ENCODE data around the gene B3GNT4. TPM values are rescaled to one million over a fixed set of nuclear protein-coding genes. Genes with fewer than 3 reads are reported as not detected.

The B3GNT4 gene
- total and polyA plus RNA-seq, 11 donors, result 0.11 to 0.27 TPM; not detected in 9

- intact Hi-C loops (cut with DNase I), result loop anchor here in 4 of 10 donors (5.0 to 10.0 kb wide), 4 partner anchors 55 to 138 kb away; no protein-coding TSS in a partner anchor
- Histone ChIP-seq H3K4me3 (no peak overlapping the region), H3K36me3 (no peaks in the 10 kb centered on the region), H3K27ac (no peak overlapping the region), H3K9me3 (no peaks in the 10 kb centered on the region), H3K4me1 (no peaks in the 10 kb centered on the region), H3K27me3 (no peaks in the 10 kb centered on the region)
- DNase-seq (no peak), ATAC-seq (peak in 1 of 4 donors; percentile 31)
- no peak for TF ChIP-seq POLR2A (IDR thresholded peaks at IDR 0.05)
- TF ChIP-seq CTCF (IDR thresholded peaks at IDR 0.05), result no peak
- WGBS, 4 donors, result 82 to 90% (median 85%) methylated on average over 21 to 34 of the region's 34 CpGs
Measured at GRCh38 chr12:122189626-122190475, 13.7 kb upstream of the B3GNT4 start.

DNA sequence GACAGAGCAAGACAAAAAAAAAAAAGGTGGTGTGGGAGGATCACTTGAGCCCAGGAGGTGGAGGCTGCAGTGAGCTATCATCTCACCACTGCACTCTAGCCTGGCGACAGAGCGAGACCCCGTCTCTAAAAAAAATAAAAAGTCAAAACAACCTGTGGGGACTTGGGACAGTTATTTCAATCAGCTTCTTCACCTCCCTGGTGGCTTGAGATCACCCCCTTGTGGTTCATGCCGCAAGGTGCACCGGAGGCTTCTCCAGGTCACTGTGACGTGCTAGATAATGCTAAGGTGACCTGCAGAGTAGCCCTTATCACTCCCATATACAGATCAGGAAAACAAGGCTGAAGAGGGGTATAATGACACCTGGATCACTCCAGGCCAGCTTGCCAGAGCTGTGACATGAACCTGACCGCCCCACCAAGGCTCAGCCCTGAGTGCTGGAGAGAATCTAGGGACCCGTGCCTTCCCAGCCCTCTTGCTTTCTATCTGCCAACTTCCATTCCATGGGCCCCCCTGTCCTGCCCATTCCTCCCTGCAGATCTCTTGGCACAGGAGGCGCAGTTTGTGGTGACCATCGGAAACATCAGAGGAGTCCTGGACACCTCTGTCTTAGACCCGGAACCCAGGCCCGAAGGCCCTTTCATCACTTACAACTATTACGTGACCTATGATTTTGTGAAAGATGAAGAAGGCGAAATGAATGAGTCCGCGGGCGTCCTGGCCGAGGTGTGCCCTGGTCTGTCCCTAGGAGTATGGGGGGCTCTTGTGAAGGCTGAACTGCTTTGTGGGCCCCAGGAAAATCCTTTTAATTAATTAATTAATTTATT is 12.5 kb upstream of the B3GNT4 start:
- Histone ChIP-seq H3K9me3 (peaks cover 0 to 5% (median 0%) of the 10 kb centered on the region in 12 donors), H3K27me3 (no peaks in the 10 kb centered on the region), H3K4me1 (no peaks in the 10 kb centered on the region), H3K27ac (no peak overlapping the region), H3K36me3 (no peaks in the 10 kb centered on the region), H3K4me3 (no peak overlapping the region)
- WGBS, 4 donors, result 65 to 67% (median 66%) methylated on average over 18 of the region's 18 CpGs
- DNase-seq, result peak in 1 of 5 donors; percentile 49
- ATAC-seq, result peak; percentile 66 to 82 (median 72)
- intact Hi-C loops (cut with DNase I), result loop anchor here in 4 of 10 donors (5.0 to 10.0 kb wide), 4 partner anchors 56 to 139 kb away; no protein-coding TSS in a partner anchor
- TF ChIP-seq POLR2A (IDR thresholded peaks at IDR 0.05) (no peak), CTCF (IDR thresholded peaks at IDR 0.05) (peak; percentile 48 to 72 (median 60))

DNA sequence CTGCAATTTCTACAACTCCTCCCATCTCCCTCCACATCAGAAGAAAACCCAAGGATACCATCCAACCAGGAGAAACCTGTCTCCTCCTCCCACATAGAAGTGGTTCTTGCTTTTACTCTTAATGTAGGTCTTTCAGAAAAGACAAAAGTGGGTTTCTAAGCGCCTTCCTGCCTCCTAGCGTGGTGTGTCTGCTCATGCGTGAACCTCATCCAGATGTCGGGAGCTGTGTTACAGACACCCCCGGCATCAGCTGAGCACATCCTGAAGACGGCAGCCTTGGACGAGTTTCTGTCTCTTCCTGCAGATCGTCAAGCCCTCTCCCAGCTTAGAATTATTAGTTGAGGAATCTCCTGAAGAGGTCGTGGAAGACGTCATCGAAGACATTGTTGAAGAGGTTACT is 11.1 kb upstream of the B3GNT4 start:
- WGBS, 4 donors, result 74 to 89% (median 78%) methylated on average over 11 of the region's 11 CpGs
- DNase-seq (no peak), ATAC-seq (no peak)
- H3K27me3 ChIP-seq, result no peaks in the 10 kb centered on the region
- TF ChIP-seq POLR2A (IDR thresholded peaks at IDR 0.05), result no peak
- TF ChIP-seq CTCF (IDR thresholded peaks at IDR 0.05), result no peak
- no peaks in the 10 kb centered on the region for H3K4me1 ChIP-seq
- no peak overlapping the region for H3K4me3 ChIP-seq
- intact Hi-C loops (cut with DNase I), result loop anchor here in 4 of 10 donors (5.0 to 10.0 kb wide), 4 partner anchors 58 to 140 kb away; no protein-coding TSS in a partner anchor
- H3K36me3 ChIP-seq, result no peaks in the 10 kb centered on the region
- peaks cover 0 to 5% (median 0%) of the 10 kb centered on the region in 12 donors for H3K9me3 ChIP-seq
- H3K27ac ChIP-seq, result no peak overlapping the region

Data from heart left ventricle (tissue), 16 donors.